ENCODE measurements around the gene ATXN3. TPM values are rescaled to one million over a fixed set of nuclear protein-coding genes. Genes with fewer than 3 reads are reported as not detected.

Gene ATXN3
- total and polyA plus RNA-seq, 2 of the 13 experiments (the other 11 are each of a cell fraction or from before 2014, with no cell fraction given), result 14.9 to 17.3 TPM

DNA sequence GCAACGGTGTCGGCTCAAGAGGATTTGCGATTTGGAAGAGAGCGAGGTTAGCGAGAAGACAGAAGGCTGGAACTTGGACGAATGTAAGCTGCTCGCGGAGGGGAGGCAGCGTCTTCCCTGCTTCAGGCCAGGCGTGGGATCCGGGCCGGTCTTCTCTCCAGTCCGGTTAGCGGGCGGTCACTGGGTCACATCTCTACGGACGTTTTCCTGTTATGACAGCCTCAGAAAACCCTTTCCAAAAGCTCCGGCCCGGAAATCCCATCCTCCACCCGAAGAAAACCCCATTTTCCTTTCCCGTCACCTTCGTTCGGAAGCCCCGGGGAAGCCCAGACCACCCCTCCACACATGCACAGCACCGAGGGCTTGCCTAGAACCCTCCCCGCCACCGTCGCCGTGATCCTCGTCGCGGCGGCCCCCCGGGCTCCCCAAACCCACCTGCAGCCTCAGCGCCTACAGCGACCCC is 14.9 kb upstream of the ATXN3 start (continued):
- TF ChIP-seq TGIF2 (CRISPR knock-in tag; IDR thresholded peaks at IDR 0.05) (0 out of 2 replicates have a peak, but pooled peaks have one; percentile 50), ZFY (CRISPR knock-in tag; IDR thresholded peaks at IDR 0.05) (peak; percentile 10; the same call in 1 of the 2 replicates), NR2F6 (IDR thresholded peaks at IDR 0.05) (no peak; the same call in 1 of the 2 replicates), NR2F6 (CRISPR knock-in tag; IDR thresholded peaks at IDR 0.05) (no peak), ZNF256 (CRISPR knock-in tag; conservative IDR thresholded peaks at IDR 0.05) (no peak), SATB2 (CRISPR knock-in tag; IDR thresholded peaks at IDR 0.05) (no peak), ZFP36L1 (CRISPR knock-in tag; IDR thresholded peaks at IDR 0.05) (0 out of 2 replicates have a peak, but pooled peaks have one; percentile 44), ZNF749 (CRISPR knock-in tag; IDR thresholded peaks at IDR 0.05; ENCODE audit: borderline replicate concordance) (peak; percentile 27; the same call in 1 of the 2 replicates), RERE (CRISPR knock-in tag; IDR thresholded peaks at IDR 0.05; ENCODE audit: low read depth) (no peak), PHF20 (CRISPR knock-in tag; IDR thresholded peaks at IDR 0.05) (no peak), ZNF235 (CRISPR knock-in tag; IDR thresholded peaks at IDR 0.05; ENCODE audit: borderline replicate concordance) (0 out of 2 replicates have a peak, but pooled peaks have one; percentile 40), NONO (IDR thresholded peaks at IDR 0.05) (no peak), NONO (CRISPR knock-in tag; conservative IDR thresholded peaks at IDR 0.05) (peak; percentile 71; the same call in 1 of the 2 replicates), ZNF468 (CRISPR knock-in tag; IDR thresholded peaks at IDR 0.05) (peak; percentile 64; the same call in 1 of the 2 replicates), ZNF513 (CRISPR knock-in tag; conservative IDR thresholded peaks at IDR 0.05) (no peak), HDAC1 (CRISPR knock-in tag; IDR thresholded peaks at IDR 0.05) (peak; percentile 66; the same call in 1 of the 2 replicates), TCF7L2 (IDR thresholded peaks at IDR 0.05; ENCODE audit: low read depth, low read length) (no peak), NKX3-1 (CRISPR knock-in tag; IDR thresholded peaks at IDR 0.05) (0 out of 2 replicates have a peak, but pooled peaks have one; percentile 26), ZFP91 (CRISPR knock-in tag; IDR thresholded peaks at IDR 0.05; ENCODE audit: borderline replicate concordance) (0 out of 2 replicates have a peak, but pooled peaks have one; percentile 63), PTBP1 (IDR thresholded peaks at IDR 0.05; ENCODE audit: low read depth, low read length, poor library complexity, severe bottlenecking) (no peak)

Measured in HepG2 (cell line).